Colonic mucosa (tissue), 4 donors: ENCODE results near the gene CA10. TPM values are rescaled to one million over a fixed set of nuclear protein-coding genes. Genes with fewer than 3 reads are reported as not detected.

ENCODE experiments used
- DNase-seq: peaks from one replicate; pipeline ENCODE4 v3.0.0-alpha.2; 2020
- H3K27ac ChIP-seq: fragments of 200-600 bp; one replicate; pipeline ENCODE4 v1.8.0; 2021
- H3K27me3 ChIP-seq: fragments of 200-600 bp; one replicate; pipeline ENCODE4 v1.8.0; 2021
- H3K36me3 ChIP-seq: fragments of 200-600 bp; one replicate; pipeline ENCODE4 v1.8.0; 2021
- H3K4me1 ChIP-seq: fragments of 200-600 bp; one replicate; pipeline ENCODE4 v1.8.0; 2021; ENCODE audit warnings: mild to moderate bottlenecking
- H3K4me3 ChIP-seq: fragments of 200-600 bp; one replicate; pipeline ENCODE4 v1.8.0; 2021
- H3K9ac ChIP-seq, 2 donors: one replicate each; pipeline ENCODE4 v1.7.0; 2013; ENCODE audit warnings: control low read depth in 2 of 2, low read depth in 2 of 2, low read length in 2 of 2
- H3K9me3 ChIP-seq: fragments of 200-600 bp; one replicate; pipeline ENCODE4 v1.8.0; 2021
- CTCF ChIP-seq: fragments of 200-600 bp; IDR thresholded peaks from one replicate; pipeline ENCODE4 v1.8.0; 2022; ENCODE audit warnings: antibody characterized with exemption, mild to moderate bottlenecking
- intact Hi-C: fragments of 100-400 bp; cut with DNase I; formaldehyde crosslinking; loops from one replicate; pipeline ENCODE4 v1.14.1; 2022
- total RNA-seq, 2 donors: library from RNA; stranded (reverse); fragmentation: NEBNext Ultra II Directional in 1 of 2; extraction: Animal tissue kit (Norgen Biotek cat#: 25700) in 1 of 2; gene quantifications; one replicate each; pipeline ENCODE4 v1.2.1, GENCODE V29; 2021
- donor health status: healthy.
- donor health status: DM: no; HTN: no; CAD: no.
- donor health status: DM: no; HTN: no; CAD: no.

The CA10 gene
- total RNA-seq, 2 donors from 2014 or later: 0.27 to 0.52 TPM

GRCh38 chr17:51662204-51663056 lies 496.1 kb downstream of the CA10 start:
- Histone ChIP-seq H3K27me3 (no peaks in the 10 kb centered on the region), H3K36me3 (no peaks in the 10 kb centered on the region), H3K27ac (no peak overlapping the region), H3K9me3 (no peaks in the 10 kb centered on the region), H3K4me3 (no peak overlapping the region), H3K4me1 (no peaks in the 10 kb centered on the region), H3K9ac (no peak overlapping the region)
- DNase-seq: no peak
- intact Hi-C loops: no loop called here
- no peak for TF ChIP-seq CTCF

GRCh38 chr17:51661403-51661802 lies 497.1 kb downstream of the CA10 start:
- Histone ChIP-seq H3K9me3 (no peaks in the 10 kb centered on the region), H3K27me3 (no peaks in the 10 kb centered on the region), H3K4me3 (no peak overlapping the region), H3K27ac (no peak overlapping the region), H3K4me1 (no peaks in the 10 kb centered on the region), H3K36me3 (no peaks in the 10 kb centered on the region), H3K9ac (no peak overlapping the region)
- TF ChIP-seq CTCF: no peak
- no peak for DNase-seq
- intact Hi-C loops: no loop called here

GRCh38 chr17:51660266-51660665 lies 498.2 kb downstream of the CA10 start:
- no peaks in the 10 kb centered on the region for H3K4me1 ChIP-seq
- no peaks in the 10 kb centered on the region for H3K27me3 ChIP-seq

GRCh38 chr17:51657224-51657623 lies 501.3 kb downstream of the CA10 start:
- intact Hi-C loops: no loop called here
- Histone ChIP-seq H3K27me3 (no peaks in the 10 kb centered on the region), H3K4me1 (no peaks in the 10 kb centered on the region), H3K36me3 (no peaks in the 10 kb centered on the region), H3K9ac (no peak overlapping the region), H3K9me3 (no peaks in the 10 kb centered on the region), H3K4me3 (no peak overlapping the region), H3K27ac (no peak overlapping the region)
- TF ChIP-seq CTCF: no peak
- no peak for DNase-seq

More at GRCh38 chr17:51660266-51660665, 498.2 kb downstream of the CA10 start:
- Histone ChIP-seq H3K4me3 (no peak overlapping the region), H3K9ac (no peak overlapping the region), H3K9me3 (no peaks in the 10 kb centered on the region), H3K36me3 (no peaks in the 10 kb centered on the region), H3K27ac (no peak overlapping the region)
- intact Hi-C loops: no loop called here
- TF ChIP-seq CTCF: no peak
- no peak for DNase-seq

- Histone ChIP-seq H3K36me3 (no peaks in the 10 kb centered on the region), H3K27ac (no peak overlapping the region), H3K27me3 (no peaks in the 10 kb centered on the region), H3K4me1 (no peaks in the 10 kb centered on the region), H3K4me3 (no peak overlapping the region), H3K9me3 (no peaks in the 10 kb centered on the region), H3K9ac (no peak overlapping the region)
- DNase-seq: no peak
- intact Hi-C loops: no loop called here
- TF ChIP-seq CTCF: no peak
Observed at GRCh38 chr17:51653878-51654277, 504.6 kb downstream of the CA10 start.
